Ishikawa (cell line): ENCODE measurements around the gene MIPOL1.

Experiments
- CEBPB ChIP-seq: IDR thresholded peaks from 2 replicates; pipeline ENCODE4 v1.6.1; 2012
- CREB1 ChIP-seq: IDR thresholded peaks from 2 replicates; pipeline ENCODE4 v1.6.1; 2012; ENCODE audit warnings: low read depth
- EGR1 ChIP-seq: IDR thresholded peaks from 2 replicates; pipeline ENCODE4 v1.6.1; 2012
- EP300 ChIP-seq: IDR thresholded peaks from 2 replicates; pipeline ENCODE4 v1.6.1; 2012; ENCODE audit warnings: borderline replicate concordance
- FOXM1 ChIP-seq: IDR thresholded peaks from 2 replicates; pipeline ENCODE4 v1.6.1; 2012; ENCODE audit warnings: low read depth, borderline replicate concordance
- MAX ChIP-seq: IDR thresholded peaks from 2 replicates; pipeline ENCODE4 v1.6.1; 2012
- NFIC ChIP-seq: IDR thresholded peaks from 2 replicates; pipeline ENCODE4 v1.6.1; 2012
- RAD21 ChIP-seq: IDR thresholded peaks from 2 replicates; pipeline ENCODE4 v1.6.1; 2012; ENCODE audit warnings: low read depth
- REST ChIP-seq: IDR thresholded peaks from 2 replicates; pipeline ENCODE4 v1.6.1; 2012; ENCODE audit warnings: low read depth, mild to moderate bottlenecking
- TAF1 ChIP-seq: IDR thresholded peaks from 2 replicates; pipeline ENCODE4 v1.6.1; 2012; ENCODE audit warnings: low read depth, mild to moderate bottlenecking
- TCF12 ChIP-seq: IDR thresholded peaks from 2 replicates; pipeline ENCODE4 v1.6.1; 2012; ENCODE audit warnings: low read depth
- TEAD4 ChIP-seq: IDR thresholded peaks from 2 replicates; pipeline ENCODE4 v1.6.1; 2012
- USF1 ChIP-seq: IDR thresholded peaks from 2 replicates; pipeline ENCODE4 v1.6.1; 2012
- YY1 ChIP-seq: IDR thresholded peaks from 2 replicates; pipeline ENCODE4 v1.6.1; 2012; ENCODE audit warnings: low read depth
- ZBTB7A ChIP-seq: IDR thresholded peaks from 2 replicates; pipeline ENCODE4 v1.6.1; 2012; ENCODE audit warnings: low read depth

Gene MIPOL1

GRCh38 chr14:37257501-37258070, 59.8 kb downstream of the MIPOL1 start:
- TF ChIP-seq ZBTB7A = no peak
- no peak for TF ChIP-seq YY1
- TF ChIP-seq NFIC = no peak
- no peak for TF ChIP-seq FOXM1
- no peak for TF ChIP-seq CEBPB
- TF ChIP-seq USF1 = no peak

GRCh38 chr14:37262649-37263048, 64.9 kb downstream of the MIPOL1 start:
- TF ChIP-seq MAX (no peak), USF1 (no peak), ZBTB7A (no peak), TEAD4 (no peak), REST (no peak), FOXM1 (no peak), CEBPB (no peak)

GRCh38 chr14:37263656-37264236, 66.0 kb downstream of the MIPOL1 start:
- TF ChIP-seq USF1 (no peak), RAD21 (no peak), CREB1 (no peak), NFIC (no peak), YY1 (no peak), REST (no peak), EP300 (no peak), MAX (no peak), TCF12 (no peak), FOXM1 (no peak), TEAD4 (no peak)

- TF ChIP-seq TCF12 (no peak), ZBTB7A (no peak), EP300 (no peak), YY1 (no peak), TAF1 (no peak), CREB1 (no peak), MAX (no peak), REST (no peak), FOXM1 (no peak), EGR1 (no peak), USF1 (no peak), TEAD4 (no peak), CEBPB (no peak), NFIC (no peak), RAD21 (no peak)
Observed at GRCh38 chr14:37268788-37269187, 71.1 kb downstream of the MIPOL1 start.
